Thyroid gland (tissue), 4 donors: ENCODE data around the gene TLCD1.

Source experiments
- POLR2A ChIP-seq, 2 donors: fragments of 450-650 bp; IDR thresholded peaks; one replicate each; pipeline ENCODE4 v1.6.1; 2017; ENCODE audit warnings: antibody characterized with exemption in 2 of 2, mild to moderate bottlenecking in 2 of 2, moderate library complexity in 1 of 2
- TF ChIP-seq, protein P1 (sequence below), 6 experiments: fragments of 200-600 bp in 3 of 6; fragments of 450-650 bp in 3 of 6; sonication (generic) in 3 of 6; IDR thresholded peaks; one replicate each; pipeline ENCODE4 v1.5.1; 2016 to 2019; ENCODE audit warnings: antibody characterized with exemption in 6 of 6, mild to moderate bottlenecking in 2 of 6, inconsistent platforms in 1 of 6, moderate library complexity in 1 of 6

- TF ChIP-seq POLR2A (IDR thresholded peaks at IDR 0.05) = no peak
- TF ChIP-seq, protein P1, sequence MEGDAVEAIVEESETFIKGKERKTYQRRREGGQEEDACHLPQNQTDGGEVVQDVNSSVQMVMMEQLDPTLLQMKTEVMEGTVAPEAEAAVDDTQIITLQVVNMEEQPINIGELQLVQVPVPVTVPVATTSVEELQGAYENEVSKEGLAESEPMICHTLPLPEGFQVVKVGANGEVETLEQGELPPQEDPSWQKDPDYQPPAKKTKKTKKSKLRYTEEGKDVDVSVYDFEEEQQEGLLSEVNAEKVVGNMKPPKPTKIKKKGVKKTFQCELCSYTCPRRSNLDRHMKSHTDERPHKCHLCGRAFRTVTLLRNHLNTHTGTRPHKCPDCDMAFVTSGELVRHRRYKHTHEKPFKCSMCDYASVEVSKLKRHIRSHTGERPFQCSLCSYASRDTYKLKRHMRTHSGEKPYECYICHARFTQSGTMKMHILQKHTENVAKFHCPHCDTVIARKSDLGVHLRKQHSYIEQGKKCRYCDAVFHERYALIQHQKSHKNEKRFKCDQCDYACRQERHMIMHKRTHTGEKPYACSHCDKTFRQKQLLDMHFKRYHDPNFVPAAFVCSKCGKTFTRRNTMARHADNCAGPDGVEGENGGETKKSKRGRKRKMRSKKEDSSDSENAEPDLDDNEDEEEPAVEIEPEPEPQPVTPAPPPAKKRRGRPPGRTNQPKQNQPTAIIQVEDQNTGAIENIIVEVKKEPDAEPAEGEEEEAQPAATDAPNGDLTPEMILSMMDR (IDR thresholded peaks at IDR 0.05) = no peak
Measured at GRCh38 chr17:28724500-28725165, 1.4 kb downstream of the TLCD1 start.
